Measurements from ENCODE around the gene INPP5A. TPM values are rescaled to one million over a fixed set of nuclear protein-coding genes. Genes with fewer than 3 reads are reported as not detected.

Gene INPP5A
- total and polyA plus RNA-seq, 10 of the 15 experiments (the other 5 are each of a cell fraction or from before 2014, with no cell fraction given): 0.52 to 15.0 (median 6.3) TPM

- no peak overlapping the region for H3K4me2 ChIP-seq (ENCODE audit: control insufficient read depth, insufficient read depth)
- ChIA-PET SMC1A (ENCODE audit: uncharacterized antibody, unreplicated experiment) (no interaction called here), POLR2A (no interaction called here), RAD21 (ENCODE audit: unreplicated experiment) (interaction anchor here (1.2 kb wide), 1 partner anchor 11 kb away, joined by 4 read pairs; no protein-coding TSS in a partner anchor), CTCF (no interaction called here)
- ATAC-seq: no peak
- H3K79me2 ChIP-seq (ENCODE audit: control insufficient read depth, insufficient read depth, low read length): no peaks in the 10 kb centered on the region
- no peak overlapping the region for H3K9ac ChIP-seq (ENCODE audit: control insufficient read depth, insufficient read depth, low read length)
- no peaks in the 10 kb centered on the region; a peak in 1 of 4 replicates for H3K36me3 ChIP-seq (ENCODE audit: control insufficient read depth in 2 of 2, insufficient read depth in 2 of 2, low read length in 1 of 2)
- 92% methylated on average over 24 of the region's 30 CpGs for WGBS (ENCODE audit: insufficient coverage, insufficient replicate concordance, low lambda C conversion rate, missing lambda C conversion rate)
- no peaks in the 10 kb centered on the region for H3K9me3 ChIP-seq (replicated peaks; ENCODE audit: control insufficient read depth, insufficient read depth, low read length)
- no peak overlapping the region for H3K27ac ChIP-seq (ENCODE audit: control insufficient read depth, insufficient read depth)
- intact Hi-C loops (cut with micrococcal nuclease; ENCODE audit: unreplicated experiment): no loop called here
- no peaks in the 10 kb centered on the region for H4K20me1 ChIP-seq (ENCODE audit: control insufficient read depth, insufficient read depth)
- no peaks in the 10 kb centered on the region for H3K4me1 ChIP-seq (ENCODE audit: control insufficient read depth, insufficient read depth, low read length)
- no peaks in the 10 kb centered on the region for H3K27me3 ChIP-seq (replicated peaks in 1 of 2; ENCODE audit: control insufficient read depth in 2 of 2, insufficient read depth in 2 of 2, low read length in 1 of 2)
- H3K4me3 ChIP-seq: no peak overlapping the region
- DNase-seq (ENCODE audit: low read depth, low spot score): no peak
- no peak for FAIRE-seq
- in situ Hi-C loops (cut with MboI): no loop called here
- no TSS peak for BruUV-seq (replicated peaks)
- no peak overlapping the region for H2AFZ ChIP-seq (ENCODE audit: control insufficient read depth, low read depth, low read length)
- TF ChIP-seq RAD51 (IDR thresholded peaks at IDR 0.05) (no peak), USF1 (IDR thresholded peaks at IDR 0.05; ENCODE audit: borderline replicate concordance, extremely low read length, insufficient read depth, low read depth, low read length) (no peak), CTCF (IDR thresholded peaks at IDR 0.05 in 2 of 3, conservative IDR thresholded peaks at IDR 0.05 in 1 of 3; ENCODE audit: control insufficient read depth in 2 of 3, extremely low read depth in 1 of 3, insufficient read depth in 1 of 3, low read depth in 3 of 3, low read length in 3 of 3) (no peak), CEBPZ (IDR thresholded peaks at IDR 0.05; ENCODE audit: low read depth, low read length) (no peak), NFIC (IDR thresholded peaks at IDR 0.05; ENCODE audit: low read depth, low read length) (no peak), REST (IDR thresholded peaks at IDR 0.05; ENCODE audit: low read depth, low read length) (no peak), DPF2 (IDR thresholded peaks at IDR 0.05) (no peak), CHD1 (IDR thresholded peaks at IDR 0.05; ENCODE audit: low read depth, low read length) (no peak), ZBED1 (IDR thresholded peaks at IDR 0.05; ENCODE audit: borderline replicate concordance) (no peak), CREM (IDR thresholded peaks at IDR 0.05; ENCODE audit: low read depth) (no peak), TAF1 (IDR thresholded peaks at IDR 0.05; ENCODE audit: borderline replicate concordance, low read depth, low read length) (no peak), ATF3 (IDR thresholded peaks at IDR 0.05; ENCODE audit: borderline replicate concordance, extremely low read depth, low read depth, low read length) (no peak), BACH1 (IDR thresholded peaks at IDR 0.05; ENCODE audit: borderline replicate concordance) (no peak)
These were observed 107.1 kb downstream of the INPP5A start for GRCh38 chr10:132644527-132645246.

Measured in GM12878 (cell line).